ES-I3 (cell line): ENCODE results near the gene HTR2B.

Source experiments
- H3K36me3 ChIP-seq: 2 replicates; pipeline ENCODE4 v1.6.1; 2013; ENCODE audit warnings: mild to moderate bottlenecking, low read length, control low read depth, moderate library complexity; ENCODE audit not compliant: insufficient read depth
- H3K4me1 ChIP-seq: 2 replicates; pipeline ENCODE4 v1.6.1; 2013; ENCODE audit warnings: mild to moderate bottlenecking, control low read depth, low read length; ENCODE audit not compliant: insufficient read depth
- H3K9ac ChIP-seq: 2 replicates; pipeline ENCODE4 v1.6.1; 2013; ENCODE audit warnings: low read depth, mild to moderate bottlenecking, low read length, moderate library complexity
- H3K9me3 ChIP-seq: 2 replicates; pipeline ENCODE4 v1.6.1; 2013; ENCODE audit warnings: mild to moderate bottlenecking, low read length, moderate library complexity; ENCODE audit not compliant: control insufficient read depth, insufficient read depth

Gene HTR2B

DNA sequence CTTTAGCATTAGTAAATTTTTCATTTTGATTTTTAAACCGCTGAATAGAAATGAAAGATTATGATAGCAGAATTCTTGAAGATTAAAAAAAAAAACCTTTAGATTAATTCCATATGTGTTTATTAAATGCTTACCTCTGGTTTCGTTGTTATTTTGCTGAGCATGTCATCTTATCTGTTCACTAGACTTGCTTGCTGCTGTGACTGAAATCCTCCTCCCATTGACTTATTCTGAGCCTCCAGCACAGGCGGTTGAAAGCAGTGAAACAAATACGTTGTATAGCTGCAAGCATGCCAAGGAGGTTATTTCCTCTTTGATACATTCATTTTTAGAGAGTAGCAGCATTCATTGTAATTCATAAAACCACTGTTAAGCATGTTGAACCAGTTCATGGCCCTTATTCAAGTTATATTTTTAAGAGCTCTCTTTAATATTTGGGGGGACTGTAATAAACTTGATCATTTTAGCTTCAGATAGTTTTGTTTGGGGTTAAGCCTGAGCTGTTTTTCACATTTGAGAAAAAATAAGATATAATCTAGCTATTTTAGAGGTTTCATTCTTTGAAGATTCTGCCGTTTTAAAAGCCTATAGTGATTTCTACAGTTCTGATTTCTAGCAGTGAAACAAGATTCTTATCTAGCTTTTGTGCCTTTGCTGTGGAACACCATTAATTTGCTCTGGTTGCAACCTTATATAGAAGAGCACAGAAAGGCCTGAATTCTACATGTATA lies at the start of gene HTR2B:
Gene HTR2B (minus strand): TSS at position 205 of the 731 bp plus-strand sequence. CDS start 1,278 bp downstream, outside the sequence.
- H3K9ac ChIP-seq = no peak within 1 kb of the TSS
- peaks cover 11% of the 10 kb centered on the region for H3K4me1 ChIP-seq
- H3K36me3 ChIP-seq = no peaks in the 10 kb centered on the region

DNA sequence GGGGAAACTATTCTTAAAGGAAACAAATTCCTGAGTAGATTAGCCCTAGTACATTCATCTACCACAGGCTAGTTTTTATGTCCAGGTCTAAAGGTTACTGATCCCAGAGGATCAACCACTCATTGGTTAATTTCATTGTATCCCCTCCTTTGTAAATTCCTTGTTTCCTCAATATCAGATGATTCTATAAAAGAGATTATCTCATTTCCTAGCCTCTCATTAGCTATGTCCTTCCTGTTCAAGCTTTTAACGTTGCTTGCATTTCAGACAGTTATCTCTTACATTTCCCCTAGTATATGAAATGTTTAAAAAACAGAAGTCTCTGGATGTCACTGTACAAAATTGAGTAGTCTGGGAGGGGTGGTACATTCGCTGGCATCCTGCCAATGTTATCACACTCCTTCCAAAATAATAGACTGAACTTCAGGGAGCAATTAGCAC lies 49.4 kb upstream of the HTR2B start:
- H3K9me3 ChIP-seq = no peaks in the 10 kb centered on the region
- H3K36me3 ChIP-seq = peaks cover 22% of the 10 kb centered on the region
- H3K9ac ChIP-seq = no peak overlapping the region
- H3K4me1 ChIP-seq = no peaks in the 10 kb centered on the region

More for the DNA sequence above, at the start of gene HTR2B:
- H3K9me3 ChIP-seq = no peaks in the 10 kb centered on the region

DNA sequence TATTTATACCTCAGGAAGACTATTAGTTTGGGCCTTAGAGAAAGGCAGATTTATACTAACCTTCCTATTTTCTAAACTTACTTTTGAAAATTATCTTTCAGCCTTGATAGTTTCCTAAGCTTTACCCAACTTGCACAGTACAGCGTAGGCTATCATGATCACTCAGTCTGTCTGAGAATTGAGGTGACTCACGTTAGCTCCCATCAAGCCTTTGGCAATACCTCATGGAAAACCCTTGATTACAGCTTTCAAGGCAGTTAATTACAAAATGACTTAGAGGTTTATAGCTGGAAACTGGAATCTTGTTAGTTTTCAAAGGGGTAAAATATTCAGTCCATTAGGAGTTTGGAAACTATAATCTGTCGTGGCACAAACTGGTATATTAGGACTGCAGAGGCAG lies 47.2 kb upstream of the HTR2B start:
- H3K4me1 ChIP-seq = no peaks in the 10 kb centered on the region
- peaks cover 22% of the 10 kb centered on the region for H3K36me3 ChIP-seq
- no peaks in the 10 kb centered on the region for H3K9me3 ChIP-seq
- H3K9ac ChIP-seq = no peak overlapping the region

DNA sequence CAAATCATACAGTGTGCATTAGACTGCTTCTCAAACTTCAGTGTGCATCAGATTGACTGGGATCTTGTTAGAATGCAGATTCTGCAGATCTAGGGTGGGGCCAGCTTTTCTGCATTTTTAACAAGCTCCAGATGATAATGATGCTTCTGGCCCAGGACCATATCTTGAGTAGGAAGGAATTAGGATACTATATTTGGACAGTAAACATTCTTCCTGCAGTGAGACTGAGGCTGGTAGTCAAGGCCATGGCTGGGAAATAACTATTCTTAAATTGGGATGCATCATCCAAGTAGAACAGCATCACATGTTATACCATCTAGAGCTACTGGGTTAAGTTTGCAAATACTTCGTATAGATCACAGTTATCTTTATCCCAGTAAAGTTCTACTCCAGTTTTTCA lies 45.2 kb upstream of the HTR2B start:
- peaks cover 34% of the 10 kb centered on the region for H3K36me3 ChIP-seq
- H3K4me1 ChIP-seq = no peaks in the 10 kb centered on the region
- H3K9ac ChIP-seq = no peak overlapping the region
- H3K9me3 ChIP-seq = no peaks in the 10 kb centered on the region

DNA sequence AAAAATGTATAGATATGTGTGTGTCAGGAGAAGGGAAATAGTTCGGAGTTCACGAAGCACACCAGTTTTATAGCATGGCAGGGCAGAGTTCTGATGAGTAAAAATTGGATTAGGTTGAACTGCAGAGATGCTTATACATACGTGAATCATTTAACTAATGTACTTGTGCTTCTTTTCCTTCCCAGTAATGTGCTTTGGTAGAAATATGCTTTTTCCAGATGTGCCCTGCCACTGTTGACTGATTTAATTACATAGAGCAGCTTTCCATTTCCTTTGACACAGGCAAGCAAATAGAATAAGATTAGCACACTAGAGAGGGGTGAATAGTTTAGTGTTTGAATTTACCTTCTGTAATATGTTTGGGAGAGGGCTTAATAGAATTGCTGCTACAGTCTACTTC lies 44.6 kb upstream of the HTR2B start:
- Histone ChIP-seq H3K9ac (no peak overlapping the region), H3K9me3 (no peaks in the 10 kb centered on the region), H3K4me1 (no peaks in the 10 kb centered on the region), H3K36me3 (peaks cover 34% of the 10 kb centered on the region)

DNA sequence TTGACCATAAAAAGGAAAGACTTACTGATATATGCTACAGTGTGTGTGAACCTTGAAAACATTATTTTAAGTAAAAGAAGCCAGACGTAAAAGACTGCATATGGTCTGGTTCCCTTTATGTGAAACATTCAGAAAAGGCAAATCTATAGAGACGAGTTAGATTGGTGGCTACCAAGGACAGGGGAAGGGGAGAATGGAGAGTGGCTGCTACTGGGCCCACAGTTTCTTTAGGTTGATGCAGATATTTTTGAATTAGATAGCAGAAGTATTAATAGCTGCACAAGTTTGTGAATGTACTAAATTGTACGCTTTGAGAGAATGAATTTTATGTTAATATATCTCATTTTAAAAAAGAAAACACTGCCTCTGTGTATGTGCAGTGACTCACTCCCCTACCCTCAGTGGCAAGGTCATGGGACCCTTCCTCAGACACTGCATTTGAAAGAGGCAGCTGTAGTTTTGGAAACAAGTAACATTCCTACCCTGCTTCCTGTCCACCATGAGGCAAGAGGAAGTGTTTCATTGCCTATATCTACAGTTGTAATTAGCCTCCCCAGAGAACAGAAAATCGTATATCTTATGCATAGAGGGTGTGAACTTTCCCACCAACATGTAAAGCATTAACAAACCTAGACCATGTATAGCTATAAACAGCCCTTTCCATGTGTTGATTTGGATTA lies 43.8 kb upstream of the HTR2B start:
- H3K36me3 ChIP-seq = peaks cover 34% of the 10 kb centered on the region
- H3K4me1 ChIP-seq = no peaks in the 10 kb centered on the region

DNA sequence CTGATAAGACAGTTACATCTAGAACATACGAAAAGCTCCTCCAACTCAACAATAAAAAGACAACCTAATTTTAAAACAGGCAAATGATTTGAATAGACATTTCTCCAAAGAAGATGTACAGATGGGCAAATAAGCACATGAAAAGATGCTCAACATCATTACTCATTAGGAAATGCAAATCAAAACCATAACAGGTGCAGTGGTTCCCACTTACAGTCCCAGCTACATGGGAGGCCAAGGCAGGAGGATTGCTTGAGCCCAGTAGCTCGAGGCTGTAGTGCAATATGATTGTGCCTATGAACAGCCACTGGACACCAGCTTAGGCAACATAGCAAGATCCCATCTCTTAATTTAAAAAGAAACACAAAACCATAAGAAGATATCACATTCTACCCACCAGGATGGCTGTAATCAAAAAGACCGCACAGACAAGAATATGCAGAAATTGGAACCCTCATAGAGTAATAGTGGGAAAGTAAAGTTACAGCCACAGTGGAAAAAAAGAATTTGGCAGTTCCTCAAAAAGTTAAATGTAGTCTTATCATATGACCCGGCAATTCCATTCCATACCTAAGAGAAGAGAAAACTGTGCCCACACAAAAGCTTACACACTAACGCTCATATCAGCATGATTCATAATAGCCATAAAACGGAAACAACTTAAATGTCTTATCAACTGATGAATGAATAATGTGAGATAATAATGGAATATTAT lies 43.1 kb upstream of the HTR2B start:
- Histone ChIP-seq H3K9ac (no peak overlapping the region), H3K36me3 (peaks cover 34% of the 10 kb centered on the region), H3K4me1 (peaks cover 5% of the 10 kb centered on the region; the same call in 1 of the 2 replicates), H3K9me3 (no peaks in the 10 kb centered on the region)

More for the DNA sequence above, 43.8 kb upstream of the HTR2B start:
- H3K9ac ChIP-seq = no peak overlapping the region
- H3K9me3 ChIP-seq = no peaks in the 10 kb centered on the region

DNA sequence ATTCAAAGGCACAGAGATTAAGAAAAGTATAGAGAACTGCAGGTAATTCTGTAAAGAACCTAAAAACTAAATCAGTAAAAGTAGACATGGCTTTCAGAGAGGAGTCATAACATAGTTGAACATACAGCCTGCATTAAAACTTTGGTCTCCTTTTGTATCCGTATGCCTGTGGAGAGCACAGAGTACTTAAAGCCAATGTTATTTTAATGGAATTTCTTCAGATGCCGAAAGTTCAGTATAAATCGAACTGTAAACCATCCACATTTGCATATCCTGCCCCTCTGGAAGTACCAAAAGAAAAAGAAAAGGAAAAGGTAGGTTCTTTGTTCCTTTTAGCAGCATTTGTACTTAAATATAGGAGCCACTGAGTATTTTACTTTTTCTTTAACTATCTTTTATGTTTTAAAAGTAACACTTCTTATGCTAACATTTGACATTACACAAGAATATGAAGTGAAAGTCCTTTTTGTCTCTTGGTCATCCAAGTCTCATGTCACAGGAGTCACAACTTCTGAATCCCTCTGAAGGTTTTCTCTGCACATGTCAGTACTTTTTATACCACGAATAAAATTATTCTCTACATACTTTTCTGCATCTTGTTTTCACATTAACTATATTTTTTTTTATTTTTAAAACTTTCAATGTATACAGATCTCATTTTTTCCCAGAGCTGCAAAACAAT lies 38.7 kb upstream of the HTR2B start:
- H3K4me1 ChIP-seq = peaks cover 15% of the 10 kb centered on the region; the same call in 1 of the 2 replicates
- H3K36me3 ChIP-seq = peaks cover 12% of the 10 kb centered on the region; the same call in 1 of the 2 replicates
- no peaks in the 10 kb centered on the region for H3K9me3 ChIP-seq
- H3K9ac ChIP-seq = no peak overlapping the region

DNA sequence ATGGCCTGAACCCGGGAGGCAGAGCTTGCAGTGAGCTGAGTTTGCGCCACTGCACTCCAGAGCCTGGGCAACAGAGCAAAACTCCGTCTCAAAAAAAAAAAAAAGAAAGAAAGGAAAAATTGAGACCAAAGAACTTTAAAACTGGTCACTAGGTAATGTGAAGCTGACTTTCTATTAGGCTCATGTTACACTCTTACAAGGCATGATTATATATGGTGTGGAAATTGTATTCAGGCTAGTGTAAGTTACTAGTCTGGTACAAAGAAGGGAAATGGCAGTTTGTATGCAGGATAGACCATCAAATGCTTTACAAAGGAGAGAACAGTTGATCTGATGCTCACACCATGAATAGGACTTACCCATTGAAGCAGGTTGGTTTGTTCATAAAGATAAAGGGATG lies 38.2 kb upstream of the HTR2B start:
- peaks cover 15% of the 10 kb centered on the region; the same call in 1 of the 2 replicates for H3K4me1 ChIP-seq
- H3K9ac ChIP-seq = no peak overlapping the region
- no peaks in the 10 kb centered on the region for H3K9me3 ChIP-seq
- peaks cover 12% of the 10 kb centered on the region; the same call in 1 of the 2 replicates for H3K36me3 ChIP-seq

DNA sequence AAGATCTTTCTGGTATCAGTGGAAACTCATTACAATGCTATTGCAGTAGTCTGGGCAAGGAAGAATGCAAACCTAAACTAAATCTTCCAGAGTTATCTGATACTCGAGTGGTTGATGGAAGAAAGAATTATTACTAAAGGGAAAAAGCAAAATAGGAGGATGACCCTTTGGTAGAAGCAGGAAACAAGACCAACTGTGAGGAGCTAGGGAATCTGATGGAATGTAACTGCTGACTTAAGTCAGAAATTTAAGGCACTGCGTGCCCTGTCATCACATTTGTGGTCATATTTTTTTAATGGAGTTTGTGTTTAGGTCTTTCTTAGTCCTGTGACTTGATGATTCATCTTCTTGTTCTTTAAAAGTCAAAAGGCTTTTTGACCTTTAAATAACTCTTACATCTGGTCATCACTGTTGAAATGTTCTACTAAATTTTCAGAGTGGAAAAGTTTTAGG lies 37.1 kb upstream of the HTR2B start:
- no peak overlapping the region for H3K9ac ChIP-seq
- H3K4me1 ChIP-seq = peaks cover 15% of the 10 kb centered on the region; the same call in 1 of the 2 replicates
- H3K9me3 ChIP-seq = no peaks in the 10 kb centered on the region
- peaks cover 12% of the 10 kb centered on the region; the same call in 1 of the 2 replicates for H3K36me3 ChIP-seq

DNA sequence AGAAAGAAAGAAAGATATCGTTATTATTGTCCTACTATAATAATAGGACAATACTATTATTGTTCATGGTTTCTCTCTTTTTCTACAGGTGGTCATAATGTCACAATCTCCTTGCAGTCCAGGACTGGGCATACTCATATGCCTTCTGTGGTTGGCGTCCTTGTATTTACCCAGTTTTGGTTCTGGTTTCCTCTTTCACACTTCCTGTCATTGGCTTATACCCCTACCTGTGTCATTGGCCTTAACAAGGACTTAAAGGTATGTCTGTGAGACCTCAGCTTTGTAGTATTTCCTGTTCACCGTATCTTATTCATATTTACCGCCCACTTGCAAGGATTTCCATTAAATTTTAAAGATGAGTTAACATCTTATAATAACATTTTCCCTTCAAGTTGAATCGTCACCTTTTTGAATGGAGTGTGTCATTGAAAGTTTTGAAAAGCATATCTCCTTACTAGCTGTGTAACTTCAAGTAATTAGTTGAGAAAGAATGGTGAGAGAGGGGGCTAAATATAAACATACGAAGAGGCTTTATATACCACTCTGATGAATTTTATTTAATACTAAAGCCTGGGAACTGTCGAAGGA lies 36.5 kb upstream of the HTR2B start:
- Histone ChIP-seq H3K4me1 (peaks cover 15% of the 10 kb centered on the region; the same call in 1 of the 2 replicates), H3K9ac (no peak overlapping the region), H3K9me3 (no peaks in the 10 kb centered on the region), H3K36me3 (peaks cover 8% of the 10 kb centered on the region; the same call in 1 of the 2 replicates)

DNA sequence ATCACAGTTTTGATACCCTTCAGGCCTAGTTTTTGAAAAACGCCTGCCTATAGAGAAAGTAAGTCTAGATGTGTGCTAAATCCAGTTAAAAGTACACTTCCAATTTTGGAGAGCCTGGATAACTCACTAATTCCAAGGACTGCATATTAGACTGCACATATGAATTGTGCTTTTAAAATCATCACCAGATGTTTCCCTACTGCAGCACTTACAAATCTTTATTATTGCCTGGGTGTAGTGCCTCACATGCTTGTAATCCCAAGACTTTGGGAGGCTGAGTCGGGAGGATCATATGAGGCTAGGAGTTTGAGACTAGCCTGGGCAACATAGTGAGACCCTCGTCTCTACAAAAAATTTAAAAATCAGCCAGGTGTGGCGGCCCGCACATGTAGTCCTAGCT lies 35.9 kb upstream of the HTR2B start:
- Histone ChIP-seq H3K9me3 (no peaks in the 10 kb centered on the region), H3K4me1 (peaks cover 15% of the 10 kb centered on the region; the same call in 1 of the 2 replicates), H3K9ac (no peak overlapping the region), H3K36me3 (peaks cover 6% of the 10 kb centered on the region; the same call in 1 of the 2 replicates)

DNA sequence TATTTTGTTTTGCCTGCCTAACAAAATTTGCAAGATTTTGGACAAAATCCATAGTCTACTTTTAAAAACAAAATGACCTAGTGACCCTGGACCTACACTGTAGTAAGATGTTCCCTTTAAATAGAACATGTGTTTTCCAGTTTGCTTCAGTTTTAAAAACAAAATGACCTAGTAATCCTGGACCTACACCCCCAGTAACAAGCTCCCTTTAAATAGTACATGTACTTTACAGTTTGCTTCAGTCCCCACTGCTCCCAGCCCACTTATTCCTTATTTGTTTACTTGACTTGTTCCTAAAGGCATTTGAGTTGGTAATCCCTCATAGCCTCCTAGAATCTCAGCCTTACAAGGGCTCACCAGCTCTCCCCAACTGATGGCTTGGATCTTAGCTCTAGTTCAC lies 34.5 kb upstream of the HTR2B start:
- H3K36me3 ChIP-seq = no peaks in the 10 kb centered on the region
- peaks cover 15% of the 10 kb centered on the region; the same call in 1 of the 2 replicates for H3K4me1 ChIP-seq
- H3K9ac ChIP-seq = no peak overlapping the region
- H3K9me3 ChIP-seq = no peaks in the 10 kb centered on the region
